HEK293 (cell line): ENCODE measurements around the gene LGALS8.

Source experiments
- EGR2 ChIP-seq: fragments of 450-650 bp; formaldehyde crosslinking; IDR thresholded peaks from 2 replicates; pipeline ENCODE4 v1.5.1; 2016; ENCODE audit warnings: low read depth, missing biosample characterization, missing genetic modification characterization
- SCRT1 ChIP-seq: fragments of 450-650 bp; formaldehyde crosslinking; IDR thresholded peaks from 2 replicates; pipeline ENCODE4 v1.5.1; 2016; ENCODE audit warnings: missing biosample characterization, missing genetic modification characterization, borderline replicate concordance
- SCRT2 ChIP-seq: fragments of 450-650 bp; formaldehyde crosslinking; IDR thresholded peaks from 2 replicates; pipeline ENCODE4 v1.5.1; 2016; ENCODE audit warnings: missing biosample characterization, missing genetic modification characterization
- ZBTB10 ChIP-seq: fragments of 450-650 bp; formaldehyde crosslinking; IDR thresholded peaks from 2 replicates; pipeline ENCODE4 v1.5.1; 2016; ENCODE audit warnings: missing biosample characterization, missing genetic modification characterization
- ZBTB20 ChIP-seq: fragments of 450-650 bp; formaldehyde crosslinking; IDR thresholded peaks from 2 replicates; pipeline ENCODE4 v1.5.1; 2016; ENCODE audit warnings: missing biosample characterization, missing genetic modification characterization
- ZBTB21 ChIP-seq: fragments of 450-650 bp; formaldehyde crosslinking; IDR thresholded peaks from 2 replicates; pipeline ENCODE4 v1.5.1; 2017; ENCODE audit warnings: missing biosample characterization, missing genetic modification characterization
- ZBTB49 ChIP-seq: fragments of 450-650 bp; formaldehyde crosslinking; IDR thresholded peaks from 2 replicates; pipeline ENCODE4 v1.5.1; 2016; ENCODE audit warnings: missing biosample characterization, missing genetic modification characterization, low read depth
- ZNF121 ChIP-seq: fragments of 450-650 bp; formaldehyde crosslinking; IDR thresholded peaks from 2 replicates; pipeline ENCODE4 v1.5.1; 2016; ENCODE audit warnings: missing biosample characterization, missing genetic modification characterization
- ZNF174 ChIP-seq: fragments of 450-650 bp; formaldehyde crosslinking; IDR thresholded peaks from 2 replicates; pipeline ENCODE4 v1.5.0; 2017; ENCODE audit warnings: missing biosample characterization, mild to moderate bottlenecking, missing genetic modification characterization
- ZNF223 ChIP-seq: fragments of 450-650 bp; formaldehyde crosslinking; IDR thresholded peaks from 2 replicates; pipeline ENCODE4 v1.5.1; 2016; ENCODE audit warnings: missing biosample characterization, missing genetic modification characterization
- ZNF239 ChIP-seq: fragments of 450-650 bp; formaldehyde crosslinking; IDR thresholded peaks from 2 replicates; pipeline ENCODE4 v1.5.1; 2016; ENCODE audit warnings: missing biosample characterization, missing genetic modification characterization
- ZNF24 ChIP-seq: fragments of 450-650 bp; formaldehyde crosslinking; IDR thresholded peaks from 2 replicates; pipeline ENCODE4 v1.5.1; 2016; ENCODE audit warnings: missing biosample characterization, missing genetic modification characterization
- ZNF26 ChIP-seq: fragments of 450-650 bp; formaldehyde crosslinking; IDR thresholded peaks from 2 replicates; pipeline ENCODE4 v1.5.1; 2016; ENCODE audit warnings: missing biosample characterization, missing genetic modification characterization
- ZNF398 ChIP-seq: fragments of 450-650 bp; formaldehyde crosslinking; IDR thresholded peaks from 2 replicates; pipeline ENCODE4 v1.5.1; 2017; ENCODE audit warnings: missing biosample characterization, missing genetic modification characterization
- ZNF449 ChIP-seq: fragments of 450-650 bp; formaldehyde crosslinking; IDR thresholded peaks from 2 replicates; pipeline ENCODE4 v1.5.1; 2017; ENCODE audit warnings: missing biosample characterization, mild to moderate bottlenecking, missing genetic modification characterization, moderate library complexity
- ZNF621 ChIP-seq: fragments of 450-650 bp; formaldehyde crosslinking; IDR thresholded peaks from 2 replicates; pipeline ENCODE4 v1.5.1; 2017; ENCODE audit warnings: missing biosample characterization, missing genetic modification characterization
- TF ChIP-seq, protein P1 (sequence below): fragments of 450-650 bp; formaldehyde crosslinking; IDR thresholded peaks from 2 replicates; pipeline ENCODE4 v1.5.1; 2016; ENCODE audit warnings: missing biosample characterization, missing genetic modification characterization
- TF ChIP-seq, protein P2 (sequence below): fragments of 450-650 bp; formaldehyde crosslinking; IDR thresholded peaks from 2 replicates; pipeline ENCODE4 v1.5.1; 2016; ENCODE audit warnings: missing biosample characterization, missing genetic modification characterization

Gene LGALS8

DNA sequence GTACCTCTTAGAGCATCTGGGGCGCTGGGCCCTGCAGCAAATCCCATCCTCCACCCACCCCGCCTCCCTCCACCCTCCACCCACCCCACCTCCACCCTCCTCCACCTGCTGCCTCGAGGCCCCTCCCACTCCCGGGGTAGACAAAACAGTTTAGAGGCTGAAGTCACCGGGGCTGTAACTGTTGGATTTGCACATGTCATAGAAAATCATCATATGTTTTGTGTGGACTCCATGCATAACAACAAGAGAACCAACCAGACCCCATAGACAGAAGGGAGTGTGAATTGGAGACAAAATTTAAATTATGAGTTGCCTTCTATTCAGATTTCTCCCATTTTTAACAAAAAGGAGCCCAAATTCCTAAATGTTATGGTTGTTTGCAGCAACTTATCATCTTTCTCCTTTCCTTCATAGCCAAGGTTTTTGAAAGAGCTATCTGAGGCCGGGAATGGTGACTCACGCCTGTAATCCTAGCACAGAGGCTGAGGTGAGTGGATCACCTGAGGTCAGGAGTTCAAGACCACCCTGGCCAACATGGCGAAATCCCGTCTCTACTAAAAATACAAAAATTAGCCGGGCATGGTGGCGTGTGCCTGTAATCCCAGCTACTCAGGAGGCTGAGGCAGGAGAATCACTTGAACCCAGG lies 28.2 kb upstream of the LGALS8 start (continued):
- no peak for TF ChIP-seq ZBTB10 (tag by site-specific recombination)
- TF ChIP-seq ZNF26 (tag by site-specific recombination) = no peak
- TF ChIP-seq ZBTB21 (tag by site-specific recombination) = no peak
- no peak for TF ChIP-seq ZBTB20 (tag by site-specific recombination)
- TF ChIP-seq ZNF449 (tag by site-specific recombination) = no peak
- TF ChIP-seq SCRT1 (tag by site-specific recombination) = no peak
- TF ChIP-seq SCRT2 = no peak
- TF ChIP-seq ZNF239 (tag by site-specific recombination) = no peak
- no peak for TF ChIP-seq EGR2 (tag by site-specific recombination)
- TF ChIP-seq ZNF24 (tag by site-specific recombination) = 0 out of 2 replicates have a peak, but pooled peaks have one; percentile 38
- TF ChIP-seq, protein P1, sequence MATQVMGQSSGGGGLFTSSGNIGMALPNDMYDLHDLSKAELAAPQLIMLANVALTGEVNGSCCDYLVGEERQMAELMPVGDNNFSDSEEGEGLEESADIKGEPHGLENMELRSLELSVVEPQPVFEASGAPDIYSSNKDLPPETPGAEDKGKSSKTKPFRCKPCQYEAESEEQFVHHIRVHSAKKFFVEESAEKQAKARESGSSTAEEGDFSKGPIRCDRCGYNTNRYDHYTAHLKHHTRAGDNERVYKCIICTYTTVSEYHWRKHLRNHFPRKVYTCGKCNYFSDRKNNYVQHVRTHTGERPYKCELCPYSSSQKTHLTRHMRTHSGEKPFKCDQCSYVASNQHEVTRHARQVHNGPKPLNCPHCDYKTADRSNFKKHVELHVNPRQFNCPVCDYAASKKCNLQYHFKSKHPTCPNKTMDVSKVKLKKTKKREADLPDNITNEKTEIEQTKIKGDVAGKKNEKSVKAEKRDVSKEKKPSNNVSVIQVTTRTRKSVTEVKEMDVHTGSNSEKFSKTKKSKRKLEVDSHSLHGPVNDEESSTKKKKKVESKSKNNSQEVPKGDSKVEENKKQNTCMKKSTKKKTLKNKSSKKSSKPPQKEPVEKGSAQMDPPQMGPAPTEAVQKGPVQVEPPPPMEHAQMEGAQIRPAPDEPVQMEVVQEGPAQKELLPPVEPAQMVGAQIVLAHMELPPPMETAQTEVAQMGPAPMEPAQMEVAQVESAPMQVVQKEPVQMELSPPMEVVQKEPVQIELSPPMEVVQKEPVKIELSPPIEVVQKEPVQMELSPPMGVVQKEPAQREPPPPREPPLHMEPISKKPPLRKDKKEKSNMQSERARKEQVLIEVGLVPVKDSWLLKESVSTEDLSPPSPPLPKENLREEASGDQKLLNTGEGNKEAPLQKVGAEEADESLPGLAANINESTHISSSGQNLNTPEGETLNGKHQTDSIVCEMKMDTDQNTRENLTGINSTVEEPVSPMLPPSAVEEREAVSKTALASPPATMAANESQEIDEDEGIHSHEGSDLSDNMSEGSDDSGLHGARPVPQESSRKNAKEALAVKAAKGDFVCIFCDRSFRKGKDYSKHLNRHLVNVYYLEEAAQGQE (tag by site-specific recombination) = no peak
- TF ChIP-seq ZNF121 (tag by site-specific recombination) = peak; percentile 75; the same call in 1 of the 2 replicates
- TF ChIP-seq, protein P2, sequence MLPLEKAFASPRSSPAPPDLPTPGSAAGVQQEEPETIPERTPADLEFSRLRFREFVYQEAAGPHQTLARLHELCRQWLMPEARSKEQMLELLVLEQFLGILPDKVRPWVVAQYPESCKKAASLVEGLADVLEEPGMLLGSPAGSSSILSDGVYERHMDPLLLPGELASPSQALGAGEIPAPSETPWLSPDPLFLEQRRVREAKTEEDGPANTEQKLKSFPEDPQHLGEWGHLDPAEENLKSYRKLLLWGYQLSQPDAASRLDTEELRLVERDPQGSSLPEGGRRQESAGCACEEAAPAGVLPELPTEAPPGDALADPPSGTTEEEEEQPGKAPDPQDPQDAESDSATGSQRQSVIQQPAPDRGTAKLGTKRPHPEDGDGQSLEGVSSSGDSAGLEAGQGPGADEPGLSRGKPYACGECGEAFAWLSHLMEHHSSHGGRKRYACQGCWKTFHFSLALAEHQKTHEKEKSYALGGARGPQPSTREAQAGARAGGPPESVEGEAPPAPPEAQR = no peak
- TF ChIP-seq ZNF174 (tag by site-specific recombination) = no peak
- TF ChIP-seq ZBTB49 = no peak
- no peak for TF ChIP-seq ZNF223 (tag by site-specific recombination)
- no peak for TF ChIP-seq ZNF398 (tag by site-specific recombination)
- TF ChIP-seq ZNF621 (tag by site-specific recombination) = no peak
